C4-2B (cell line): ENCODE results near the gene MYO1D.

ENCODE experiments used
- H3K27ac ChIP-seq: fragments of 450-650 bp; 2 replicates; pipeline ENCODE4 v1.5.1; 2017
- ZFX ChIP-seq: fragments of 450-650 bp; IDR thresholded peaks from 2 replicates; pipeline ENCODE4 v1.6.1; 2017
- TF ChIP-seq, protein P1 (sequence below): fragments of 450-650 bp; conservative IDR thresholded peaks from 2 replicates; pipeline ENCODE4 v1.5.1; 2017; ENCODE audit warnings: mild to moderate bottlenecking

The MYO1D gene

GRCh38 chr17:32567511-32567910 lies 309.4 kb downstream of the MYO1D start:
- H3K27ac ChIP-seq: no peak overlapping the region
- TF ChIP-seq, protein P1, sequence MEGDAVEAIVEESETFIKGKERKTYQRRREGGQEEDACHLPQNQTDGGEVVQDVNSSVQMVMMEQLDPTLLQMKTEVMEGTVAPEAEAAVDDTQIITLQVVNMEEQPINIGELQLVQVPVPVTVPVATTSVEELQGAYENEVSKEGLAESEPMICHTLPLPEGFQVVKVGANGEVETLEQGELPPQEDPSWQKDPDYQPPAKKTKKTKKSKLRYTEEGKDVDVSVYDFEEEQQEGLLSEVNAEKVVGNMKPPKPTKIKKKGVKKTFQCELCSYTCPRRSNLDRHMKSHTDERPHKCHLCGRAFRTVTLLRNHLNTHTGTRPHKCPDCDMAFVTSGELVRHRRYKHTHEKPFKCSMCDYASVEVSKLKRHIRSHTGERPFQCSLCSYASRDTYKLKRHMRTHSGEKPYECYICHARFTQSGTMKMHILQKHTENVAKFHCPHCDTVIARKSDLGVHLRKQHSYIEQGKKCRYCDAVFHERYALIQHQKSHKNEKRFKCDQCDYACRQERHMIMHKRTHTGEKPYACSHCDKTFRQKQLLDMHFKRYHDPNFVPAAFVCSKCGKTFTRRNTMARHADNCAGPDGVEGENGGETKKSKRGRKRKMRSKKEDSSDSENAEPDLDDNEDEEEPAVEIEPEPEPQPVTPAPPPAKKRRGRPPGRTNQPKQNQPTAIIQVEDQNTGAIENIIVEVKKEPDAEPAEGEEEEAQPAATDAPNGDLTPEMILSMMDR: no peak
- no peak for TF ChIP-seq ZFX

GRCh38 chr17:32567086-32567485 lies 309.8 kb downstream of the MYO1D start:
- TF ChIP-seq, protein P1: no peak
- no peak for TF ChIP-seq ZFX
- H3K27ac ChIP-seq: no peak overlapping the region

DNA sequence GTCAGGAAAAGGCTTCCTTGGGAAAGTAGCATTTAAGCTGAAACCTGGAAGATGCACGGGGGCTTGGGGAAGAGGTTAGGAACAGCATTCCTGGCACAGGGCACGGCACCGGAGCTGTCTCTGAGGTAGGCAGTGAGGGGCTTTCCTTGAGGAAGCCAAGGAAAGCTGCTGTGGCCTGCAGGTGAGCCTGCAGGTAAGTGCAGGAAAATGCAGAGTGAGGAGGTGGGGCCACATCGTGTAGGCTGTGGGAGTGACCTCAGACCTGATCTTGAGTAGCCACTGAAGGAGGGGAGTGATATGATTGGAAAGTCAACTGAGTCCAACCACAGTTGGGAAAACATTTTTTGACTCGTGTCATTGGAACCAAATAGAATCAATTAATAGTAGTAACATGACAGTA lies 310.6 kb downstream of the MYO1D start:
- no peak for TF ChIP-seq ZFX
- TF ChIP-seq, protein P1: no peak
- H3K27ac ChIP-seq: no peak overlapping the region

DNA sequence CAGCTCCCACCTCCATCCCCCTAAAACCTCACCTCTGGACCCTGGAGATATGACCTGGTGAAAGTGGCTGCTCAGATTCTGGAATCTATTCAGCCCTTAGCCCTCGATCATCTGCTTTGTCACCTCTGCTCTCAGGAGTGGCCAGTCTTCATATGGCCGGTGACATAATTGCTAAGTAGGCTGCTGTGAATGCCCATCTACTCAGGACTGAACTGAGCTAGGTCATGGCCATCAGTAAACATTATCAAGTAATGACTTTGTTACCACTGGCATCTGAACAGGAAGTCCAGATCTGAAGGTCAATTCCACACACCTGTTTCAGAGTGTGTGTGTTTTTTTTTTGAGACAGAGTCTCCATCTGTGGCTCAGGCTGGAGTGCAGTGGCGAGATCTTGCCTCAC lies 311.5 kb downstream of the MYO1D start:
- no peak overlapping the region for H3K27ac ChIP-seq
- TF ChIP-seq, protein P1: no peak
- no peak for TF ChIP-seq ZFX

GRCh38 chr17:32564325-32564724 lies 312.6 kb downstream of the MYO1D start:
- H3K27ac ChIP-seq: no peak overlapping the region
- TF ChIP-seq, protein P1: no peak
- TF ChIP-seq ZFX: no peak

- TF ChIP-seq, protein P1: no peak
- no peak for TF ChIP-seq ZFX
These were observed 313.3 kb downstream of the MYO1D start for GRCh38 chr17:32563583-32563982.

DNA sequence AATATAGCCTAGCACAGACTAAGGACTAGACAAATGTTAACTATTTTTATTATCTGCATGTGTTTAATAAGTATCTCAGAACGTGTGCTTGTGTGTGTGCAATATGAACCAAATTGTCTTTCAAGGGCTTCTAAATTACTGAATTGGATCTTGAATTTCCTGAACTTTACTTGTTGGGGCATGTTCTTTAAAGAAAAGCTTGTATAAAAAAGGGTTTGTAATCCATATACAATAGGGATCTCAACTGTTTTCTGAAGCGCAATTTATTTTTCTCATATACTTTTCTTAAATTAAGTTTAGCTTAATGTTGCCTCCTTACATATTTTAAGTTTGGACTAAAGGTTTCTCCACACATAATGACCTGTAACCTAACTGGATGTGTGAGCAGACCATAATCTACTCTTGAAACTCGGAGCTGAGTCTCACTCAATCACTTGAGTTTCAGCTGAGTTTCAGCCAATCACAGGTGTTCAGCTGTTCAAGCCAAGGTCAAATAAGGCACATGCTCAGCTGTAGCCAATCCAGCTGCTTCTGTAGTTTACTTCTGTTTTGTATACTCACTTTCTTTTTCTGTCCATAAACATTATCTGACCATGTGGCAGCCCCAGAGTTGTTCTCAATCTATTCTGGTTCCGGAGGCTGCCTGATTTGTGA lies 317.8 kb downstream of the MYO1D start:
- TF ChIP-seq, protein P1: no peak
- TF ChIP-seq ZFX: no peak
- H3K27ac ChIP-seq: no peak overlapping the region

More at GRCh38 chr17:32563583-32563982, 313.3 kb downstream of the MYO1D start:
- H3K27ac ChIP-seq: no peak overlapping the region
